Measurements from ENCODE around the gene CARMIL3.

The CARMIL3 gene

DNA sequence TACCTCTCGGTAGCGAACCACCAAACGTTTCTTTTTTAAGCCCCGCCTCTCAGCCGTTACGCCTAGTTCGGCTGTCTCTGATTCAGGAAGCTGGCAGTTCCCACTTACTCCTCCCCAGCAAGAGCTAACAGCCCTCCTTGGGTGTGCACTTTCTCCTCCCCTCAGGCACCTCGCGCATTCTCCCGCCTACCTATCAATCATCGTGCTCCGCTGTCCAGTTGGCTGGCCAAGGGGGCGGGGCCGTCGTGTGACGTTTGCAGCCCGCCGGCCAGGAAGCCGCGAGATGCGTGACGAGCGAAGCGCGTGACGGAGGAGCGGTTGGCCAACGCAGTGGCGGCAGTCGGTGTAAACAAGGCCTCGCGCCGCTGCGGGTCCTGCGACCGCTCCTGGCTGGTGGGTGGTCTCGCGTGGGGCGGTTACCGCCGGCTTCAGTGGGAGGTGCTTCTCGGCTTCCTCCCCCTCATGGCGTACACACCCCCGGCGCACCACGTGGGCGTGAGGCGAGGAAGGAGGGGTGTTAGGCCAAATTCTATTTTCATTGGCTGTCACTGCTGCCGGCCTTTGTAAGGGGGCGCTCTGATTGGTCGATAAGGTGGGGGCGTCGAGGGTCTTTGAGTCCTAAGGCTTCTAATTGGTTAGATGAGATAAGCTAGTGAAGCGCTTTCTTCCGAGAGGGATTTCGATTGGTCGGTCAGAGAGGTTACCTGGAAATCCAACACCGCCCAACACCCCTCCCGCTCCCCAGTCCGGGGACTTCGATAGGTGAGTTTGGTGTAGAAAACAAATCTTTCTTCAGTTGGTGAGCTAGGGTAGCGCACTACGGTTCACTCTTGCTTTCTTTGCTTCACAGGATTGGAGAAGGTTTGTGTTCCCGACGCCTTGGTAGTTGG, 63.0 kb downstream of the CARMIL3 start, which contains the start of the genes DCAF11 and NRL:
TSS of gene DCAF11 (plus strand) at position 246 of the 890 bp plus-strand sequence. CDS start 818 bp downstream, outside the sequence.
TSS of gene NRL (minus strand) at position 418 of the 890 bp plus-strand sequence. CDS start 32,101 bp downstream, outside the sequence.
- Histone ChIP-seq H3K79me2 (ENCODE audit: insufficient read depth, low read length) (peaks cover 4% of the 10 kb centered on the region; the same call in 1 of the 2 replicates), H2AFZ (ENCODE audit: low read length) (no peak within 1 kb of the TSS), H3K36me3 (ENCODE audit: insufficient read depth, low read length) (peaks cover 35% of the 10 kb centered on the region), H3K27me3 (ENCODE audit: insufficient read depth, low read length) (no peaks in the 10 kb centered on the region), H3K4me2 (ENCODE audit: low read length) (peak within 1 kb of the TSS; percentile 93), H3K4me3 (ENCODE audit: low read depth, low read length, poor library complexity, severe bottlenecking) (peak within 1 kb of the TSS; percentile 76), H3F3A (ENCODE audit: insufficient read depth, low read length) (no peaks in the 10 kb centered on the region), H3K9ac (ENCODE audit: low read length) (peak within 1 kb of the TSS; percentile 90), H3K9me2 (ENCODE audit: low read depth, low read length) (no peaks in the 10 kb centered on the region), H3K9me3 (ENCODE audit: low read length) (no peaks in the 10 kb centered on the region), H3K27ac (ENCODE audit: low read depth, low read length, poor library complexity, severe bottlenecking) (peak within 1 kb of the TSS; percentile 90), H4K20me1 (ENCODE audit: insufficient read depth, low read length) (no peaks in the 10 kb centered on the region), H3K4me1 (ENCODE audit: insufficient read depth, low read length, severe bottlenecking) (peaks cover 18% of the 10 kb centered on the region)
- TF ChIP-seq CTCF (IDR thresholded peaks at IDR 0.05; ENCODE audit: low read length) (no peak), EZH2 (IDR thresholded peaks at IDR 0.05; ENCODE audit: borderline replicate concordance, low read length) (no peak)

DNA sequence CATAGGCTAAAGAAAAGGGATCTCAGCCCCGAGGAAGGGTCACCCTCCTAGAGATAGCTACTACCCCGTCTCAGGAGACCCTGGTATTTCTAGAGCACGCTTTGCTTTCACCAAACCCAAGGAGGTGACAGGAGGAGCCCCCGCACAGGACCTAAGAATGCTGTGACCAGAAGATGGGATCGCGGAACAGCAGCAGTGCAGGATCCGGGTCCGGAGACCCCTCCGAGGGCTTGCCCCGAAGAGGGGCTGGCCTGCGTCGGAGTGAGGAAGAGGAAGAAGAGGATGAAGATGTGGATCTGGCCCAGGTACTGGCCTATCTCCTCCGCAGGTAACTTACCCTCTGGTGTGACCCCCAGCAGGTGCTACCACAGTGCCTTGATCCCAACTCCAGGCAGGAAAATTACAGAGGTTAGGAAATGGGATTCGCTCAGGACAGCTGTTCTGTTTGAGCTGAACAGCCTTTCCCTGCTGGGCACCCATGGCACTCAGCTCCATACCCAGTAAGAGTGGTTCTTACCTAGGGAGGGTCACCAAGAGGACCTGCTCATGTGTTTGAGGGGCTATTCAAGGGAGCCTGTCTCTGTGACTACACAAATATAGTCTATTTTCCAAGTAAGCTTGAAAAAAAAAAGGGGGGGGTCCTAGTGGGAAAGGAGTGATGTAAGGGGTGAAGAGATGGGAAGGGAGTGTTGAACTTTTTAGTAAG, 63.8 kb downstream of the CARMIL3 start:
- peaks cover 18% of the 10 kb centered on the region for H3K4me1 ChIP-seq (ENCODE audit: insufficient read depth, low read length, severe bottlenecking)
- H3K4me3 ChIP-seq (ENCODE audit: low read depth, low read length, poor library complexity, severe bottlenecking), result peak overlapping the region; percentile 76
- H3F3A ChIP-seq (ENCODE audit: insufficient read depth, low read length), result no peaks in the 10 kb centered on the region
- no peak overlapping the region for H2AFZ ChIP-seq (ENCODE audit: low read length)
- H3K27ac ChIP-seq (ENCODE audit: low read depth, low read length, poor library complexity, severe bottlenecking), result peak overlapping the region; percentile 26
- no peaks in the 10 kb centered on the region for H3K9me3 ChIP-seq (ENCODE audit: low read length)
- no peaks in the 10 kb centered on the region for H4K20me1 ChIP-seq (ENCODE audit: insufficient read depth, low read length)
- peak overlapping the region; percentile 90 for H3K9ac ChIP-seq (ENCODE audit: low read length)
- no peaks in the 10 kb centered on the region for H3K9me2 ChIP-seq (ENCODE audit: low read depth, low read length)
- H3K36me3 ChIP-seq (ENCODE audit: insufficient read depth, low read length), result peaks cover 38% of the 10 kb centered on the region
- H3K79me2 ChIP-seq (ENCODE audit: insufficient read depth, low read length), result peaks cover 4% of the 10 kb centered on the region; the same call in 1 of the 2 replicates
- TF ChIP-seq EZH2 (IDR thresholded peaks at IDR 0.05; ENCODE audit: borderline replicate concordance, low read length), result no peak
- no peak for TF ChIP-seq CTCF (IDR thresholded peaks at IDR 0.05; ENCODE audit: low read length)
- H3K4me2 ChIP-seq (ENCODE audit: low read length), result peak overlapping the region; percentile 93
- no peaks in the 10 kb centered on the region for H3K27me3 ChIP-seq (ENCODE audit: insufficient read depth, low read length)

DNA sequence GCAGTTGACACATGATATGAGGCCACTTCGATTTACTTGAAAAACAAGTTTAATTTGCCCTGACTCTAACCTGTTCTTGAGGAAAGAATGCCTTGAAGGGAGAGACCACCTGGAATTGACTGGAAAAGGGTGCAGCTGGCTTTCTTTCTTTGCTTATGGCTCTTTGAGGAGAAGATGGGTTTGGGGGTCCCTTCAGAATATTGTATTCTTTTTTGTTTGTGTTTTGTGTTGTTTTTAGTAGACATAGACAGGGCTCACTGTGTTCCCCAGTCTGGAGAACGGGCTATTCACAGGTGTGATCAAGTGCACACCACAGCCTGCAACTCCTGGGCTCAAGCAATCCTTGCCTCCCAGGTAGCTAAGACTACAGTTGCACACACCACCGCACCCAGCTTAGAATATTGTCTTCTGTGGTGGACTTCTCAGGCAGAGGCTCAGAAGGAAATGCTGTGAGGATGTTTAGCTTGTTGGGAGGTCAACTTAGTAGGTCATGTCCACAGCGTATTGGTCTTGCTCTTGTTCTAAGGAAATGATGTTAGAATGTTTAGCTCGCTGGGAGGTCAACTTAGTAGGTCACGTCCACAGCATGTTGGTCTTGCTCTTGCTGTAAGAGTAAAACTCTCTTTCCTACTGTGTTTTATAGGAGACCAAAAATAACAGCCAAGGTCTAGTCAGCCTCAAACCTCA, 64.5 kb downstream of the CARMIL3 start:
- H3K36me3 ChIP-seq (ENCODE audit: insufficient read depth, low read length), result peaks cover 45% of the 10 kb centered on the region
- peaks cover 18% of the 10 kb centered on the region for H3K4me1 ChIP-seq (ENCODE audit: insufficient read depth, low read length, severe bottlenecking)
- no peaks in the 10 kb centered on the region for H3K27me3 ChIP-seq (ENCODE audit: insufficient read depth, low read length)
- H3K79me2 ChIP-seq (ENCODE audit: insufficient read depth, low read length), result peaks cover 4% of the 10 kb centered on the region; the same call in 1 of the 2 replicates
- H2AFZ ChIP-seq (ENCODE audit: low read length), result no peak overlapping the region
- H3K9me3 ChIP-seq (ENCODE audit: low read length), result no peaks in the 10 kb centered on the region
- H3K4me2 ChIP-seq (ENCODE audit: low read length), result peak overlapping the region; percentile 93
- no peak overlapping the region for H3K27ac ChIP-seq (ENCODE audit: low read depth, low read length, poor library complexity, severe bottlenecking)
- H3K9me2 ChIP-seq (ENCODE audit: low read depth, low read length), result no peaks in the 10 kb centered on the region
- no peak for TF ChIP-seq CTCF (IDR thresholded peaks at IDR 0.05; ENCODE audit: low read length)
- no peak for TF ChIP-seq EZH2 (IDR thresholded peaks at IDR 0.05; ENCODE audit: borderline replicate concordance, low read length)
- no peaks in the 10 kb centered on the region for H3F3A ChIP-seq (ENCODE audit: insufficient read depth, low read length)
- H3K4me3 ChIP-seq (ENCODE audit: low read depth, low read length, poor library complexity, severe bottlenecking), result peak overlapping the region; percentile 76
- peak overlapping the region; percentile 90; the same call in 1 of the 2 replicates for H3K9ac ChIP-seq (ENCODE audit: low read length)
- no peaks in the 10 kb centered on the region for H4K20me1 ChIP-seq (ENCODE audit: insufficient read depth, low read length)
